ENCODE measurements around the gene SCRN1. TPM values are rescaled to one million over a fixed set of nuclear protein-coding genes. Genes with fewer than 3 reads are reported as not detected.
"Not testable (repeated sequence)": the region's sequence is repeated elsewhere in the genome, so short reads cannot be mapped to it uniquely, and the experiment has no call there.

SCRN1 gene
- total and polyA plus RNA-seq, 2 of the 13 experiments (the other 11 are each of a cell fraction or from before 2014, with no cell fraction given), result 43.2 to 49.8 TPM

DNA sequence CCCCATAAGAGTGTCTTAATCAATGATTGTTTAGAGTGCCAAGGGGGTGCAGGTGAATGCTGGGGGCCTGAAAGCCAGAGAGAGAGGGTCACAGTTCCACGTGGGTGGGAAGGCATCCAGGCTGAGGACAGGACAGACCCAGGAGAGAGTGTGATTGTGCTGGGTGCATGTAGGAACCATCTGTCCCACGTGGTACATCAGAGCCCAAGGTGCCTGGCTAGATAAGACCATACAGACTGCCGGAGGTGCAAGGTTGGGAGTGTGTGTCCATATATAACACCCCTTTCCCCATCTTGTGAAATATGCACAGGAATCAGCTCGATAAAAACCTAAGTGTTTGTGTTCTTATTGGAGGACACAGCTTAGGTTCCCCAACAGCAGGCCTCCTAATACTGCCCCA, 97.8 kb downstream of the SCRN1 start:
- Histone ChIP-seq H3K4me2 (ENCODE audit: low read depth, low read length) (no peak overlapping the region), H3K27me3 (ENCODE audit: control insufficient read depth in 1 of 2, insufficient read depth in 2 of 2, low read length in 2 of 2) (peaks cover 1 to 27% of the 10 kb centered on the region in 2 experiments; a peak in 2 of 5 replicates), H4K20me1 (ENCODE audit: insufficient read depth, low read length) (no peaks in the 10 kb centered on the region), H3K4me3 (replicated peaks in 1 of 3; ENCODE audit: insufficient read depth in 1 of 3, low read depth in 2 of 3, low read length in 3 of 3) (no peak overlapping the region), H2AFZ (ENCODE audit: low read length) (no peak overlapping the region), H3K36me3 (replicated peaks in 1 of 2; ENCODE audit: control insufficient read depth in 1 of 2, insufficient read depth in 2 of 2, low read length in 2 of 2) (no peaks in the 10 kb centered on the region), H3K4me1 (ENCODE audit: insufficient read depth, low read length) (no peaks in the 10 kb centered on the region), H3K9me3 (ENCODE audit: low read length) (no peaks in the 10 kb centered on the region), H3K9ac (ENCODE audit: insufficient read depth, low read depth, low read length) (no peak overlapping the region), H3K27ac (ENCODE audit: extremely low read length, insufficient read depth, low read length) (no peak overlapping the region), H3K79me2 (ENCODE audit: insufficient read depth, low read length) (no peaks in the 10 kb centered on the region)
- intact Hi-C loops (cut with micrococcal nuclease; ENCODE audit: unreplicated experiment), result no loop called here
- CTCF ChIA-PET (ENCODE audit: low intra/inter-chr PET ratio, low total read pairs), result no interaction called here
- TF ChIP-seq SOX13 (IDR thresholded peaks at IDR 0.05) (no peak), SOX13 (CRISPR knock-in tag; conservative IDR thresholded peaks at IDR 0.05 in 1 of 2, IDR thresholded peaks at IDR 0.05 in 1 of 2) (no peak), ZNF136 (CRISPR knock-in tag; IDR thresholded peaks at IDR 0.05; ENCODE audit: low read depth) (no peak), ZFP62 (CRISPR knock-in tag; IDR thresholded peaks at IDR 0.05) (no peak), MNT (IDR thresholded peaks at IDR 0.05) (0 out of 2 replicates have a peak, but pooled peaks have one; percentile 12)
- DNase-seq (ENCODE audit: low spot score) (no peak), FAIRE-seq (no peak), ATAC-seq (no peak)
- POLR2A ChIA-PET, result no interaction called here
- no TSS peak for BruUV-seq (replicated peaks)
- 0% methylated on average over 4 of the region's 4 CpGs for WGBS (ENCODE audit: low lambda C conversion rate)
- in situ Hi-C loops (cut with HindIII; ENCODE audit: extremely low pct_ligation_motif_present, low pct_unique_long_range_greater_than_20kb), result no loop called here

DNA sequence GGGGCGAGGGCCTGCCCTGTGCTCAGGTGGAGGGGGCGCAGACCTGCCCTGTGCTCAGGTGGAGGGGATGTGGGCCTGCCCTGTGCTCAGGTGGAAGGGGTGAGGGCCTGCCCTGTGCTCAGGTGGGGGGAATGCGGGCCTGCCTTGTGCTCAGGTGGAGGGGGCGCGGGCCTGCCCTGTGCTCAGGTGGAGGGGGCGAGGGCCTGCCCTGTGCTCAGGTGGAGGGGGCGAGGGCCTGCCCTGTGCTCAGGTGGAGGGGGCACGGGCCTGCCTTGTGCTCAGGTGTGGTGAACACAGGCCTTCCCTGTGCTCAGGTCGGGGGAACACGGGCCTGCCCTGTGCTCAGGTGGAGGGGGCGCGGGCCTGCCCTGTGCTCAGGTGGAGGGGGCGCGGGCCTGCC, 98.8 kb downstream of the SCRN1 start:
- POLR2A ChIA-PET; H3K79me2 ChIP-seq (ENCODE audit: insufficient read depth, low read length); H3K4me1 ChIP-seq (ENCODE audit: insufficient read depth, low read length); CTCF ChIA-PET (ENCODE audit: low intra/inter-chr PET ratio, low total read pairs); H3K9ac ChIP-seq (ENCODE audit: insufficient read depth, low read depth, low read length); H3K4me2 ChIP-seq (ENCODE audit: low read depth, low read length); intact Hi-C loops (cut with micrococcal nuclease; ENCODE audit: unreplicated experiment); BruUV-seq (replicated peaks); ATAC-seq; H3K36me3 ChIP-seq (replicated peaks in 1 of 2; ENCODE audit: control insufficient read depth in 1 of 2, insufficient read depth in 2 of 2, low read length in 2 of 2); in situ Hi-C loops (cut with HindIII; ENCODE audit: extremely low pct_ligation_motif_present, low pct_unique_long_range_greater_than_20kb); H4K20me1 ChIP-seq (ENCODE audit: insufficient read depth, low read length); H3K4me3 ChIP-seq (replicated peaks in 1 of 3; ENCODE audit: insufficient read depth in 1 of 3, low read depth in 2 of 3, low read length in 3 of 3); H2AFZ ChIP-seq (ENCODE audit: low read length); DNase-seq (ENCODE audit: low spot score); H3K9me3 ChIP-seq (ENCODE audit: low read length); H3K27ac ChIP-seq (ENCODE audit: extremely low read length, insufficient read depth, low read length); FAIRE-seq: not testable (repeated sequence)
- WGBS (ENCODE audit: low lambda C conversion rate), result 25% methylated on average over 1 of the region's 14 CpGs
- H3K27me3 ChIP-seq (ENCODE audit: control insufficient read depth in 1 of 2, insufficient read depth in 2 of 2, low read length in 2 of 2), result peaks cover 1 to 27% of the 10 kb centered on the region in 2 experiments; a peak in 2 of 5 replicates

All from HepG2 (cell line).